HepG2 (cell line): ENCODE data around the gene CHRD. TPM values are rescaled to one million over a fixed set of nuclear protein-coding genes. Genes with fewer than 3 reads are reported as not detected.

Experiments used
- ARID2 ChIP-seq: sonication (generic); formaldehyde crosslinking; IDR thresholded peaks from 2 replicates; pipeline ENCODE4 v1.8.1; 2022; ENCODE audit warnings: mild to moderate bottlenecking, missing genetic modification reagents, borderline replicate concordance
- ARNTL ChIP-seq: sonication (generic); formaldehyde crosslinking; IDR thresholded peaks from 2 replicates; pipeline ENCODE4 v1.4.0; 2020; ENCODE audit warnings: mild to moderate bottlenecking, missing genetic modification reagents
- ATAD3A ChIP-seq: sonication (generic); formaldehyde crosslinking; IDR thresholded peaks from 2 replicates; pipeline ENCODE4 v1.4.0; 2020; ENCODE audit warnings: missing genetic modification reagents
- EZH2 ChIP-seq: conservative IDR thresholded peaks from 2 replicates; pipeline ENCODE4 v1.6.1; 2012; ENCODE audit warnings: mild to moderate bottlenecking, low read depth, low read length, moderate library complexity
- FUBP1 ChIP-seq: sonication (generic); formaldehyde crosslinking; IDR thresholded peaks from 2 replicates; pipeline ENCODE4 v1.5.1; 2020; ENCODE audit warnings: missing genetic modification reagents, mild to moderate bottlenecking, borderline replicate concordance
- KAT8 ChIP-seq: IDR thresholded peaks from 2 replicates; pipeline ENCODE4 v1.6.1; 2016; ENCODE audit warnings: missing genetic modification reagents, missing compliant biosample characterization
- NFE2 ChIP-seq: sonication (generic); formaldehyde crosslinking; IDR thresholded peaks from 2 replicates; pipeline ENCODE4 v1.4.0; 2020; ENCODE audit warnings: missing genetic modification reagents
- PATZ1 ChIP-seq: sonication (generic); formaldehyde crosslinking; IDR thresholded peaks from 2 replicates; pipeline ENCODE4 v1.4.0; 2020; ENCODE audit warnings: missing genetic modification reagents
- PLRG1 ChIP-seq: fragments of 450-650 bp; conservative IDR thresholded peaks from 2 replicates; pipeline ENCODE4 v1.6.1; 2016
- SNRNP70 ChIP-seq: fragments of 200-400 bp; formaldehyde crosslinking; IDR thresholded peaks from 2 replicates; pipeline ENCODE4 v1.6.1; 2017; ENCODE audit warnings: mild to moderate bottlenecking, low read depth, low read length, moderate library complexity
- SPEN ChIP-seq: sonication (generic); formaldehyde crosslinking; IDR thresholded peaks from 2 replicates; pipeline ENCODE4 v1.5.1; 2020; ENCODE audit warnings: low read depth, mild to moderate bottlenecking, missing genetic modification reagents
- TFAP4 ChIP-seq: sonication (generic); IDR thresholded peaks from 2 replicates; pipeline ENCODE4 v1.6.1; 2016; ENCODE audit warnings: low read depth, borderline replicate concordance
- XRCC5 ChIP-seq: fragments of 200-400 bp; formaldehyde crosslinking; optimal IDR thresholded peaks from 2 replicates; pipeline ENCODE3; 2017; ENCODE audit warnings: mild to moderate bottlenecking, low read length
- ZBTB4 ChIP-seq: sonication (generic); formaldehyde crosslinking; IDR thresholded peaks from 2 replicates; pipeline ENCODE4 v1.4.0; 2020; ENCODE audit warnings: missing genetic modification reagents, mild to moderate bottlenecking, borderline replicate concordance
- ZBTB7B ChIP-seq: sonication (generic); formaldehyde crosslinking; IDR thresholded peaks from 2 replicates; pipeline ENCODE4 v1.4.0; 2020; ENCODE audit warnings: missing genetic modification reagents
- ZNF20 ChIP-seq: sonication (generic); formaldehyde crosslinking; IDR thresholded peaks from 2 replicates; pipeline ENCODE4 v1.4.0; 2020; ENCODE audit warnings: mild to moderate bottlenecking, moderate library complexity, missing genetic modification reagents
- ZNF569 ChIP-seq: sonication (generic); formaldehyde crosslinking; IDR thresholded peaks from 2 replicates; pipeline ENCODE4 v1.5.0; 2020; ENCODE audit warnings: mild to moderate bottlenecking, missing genetic modification reagents, moderate library complexity, borderline replicate concordance
- ZSCAN21 ChIP-seq: sonication (generic); formaldehyde crosslinking; IDR thresholded peaks from 2 replicates; pipeline ENCODE4 v1.8.0; 2022; ENCODE audit warnings: mild to moderate bottlenecking, missing genetic modification reagents, moderate library complexity, borderline replicate concordance
- ZSCAN5A ChIP-seq: sonication (generic); formaldehyde crosslinking; IDR thresholded peaks from 2 replicates; pipeline ENCODE4 v1.8.0; 2022; ENCODE audit warnings: mild to moderate bottlenecking, missing genetic modification reagents, borderline replicate concordance
- polyA plus RNA-seq, 8 experiments: library from polyadenylated mRNA; depleted of rRNA in 3 of 8; stranded (reverse) in 7 of 8; unstranded in 1 of 8; fragments of >200 nt; fragmentation: Illumina TruSeq in 4 of 8; extraction: Trizol in 4 of 8; gene quantifications; 2 replicates each; pipeline versions ENCODE4 v1.2.1 to v1.2.3, GENCODE V29; 2011 to 2016; ENCODE audit warnings: low read depth in 4 of 8, missing spikeins in 1 of 8, mixed read lengths in 1 of 8; ENCODE audit not compliant: insufficient read depth in 1 of 8
- total RNA-seq, 5 experiments: library from RNA; depleted of rRNA; stranded (reverse); fragments of >200 nt; fragmentation: Illumina TruSeq; extraction: Trizol; gene quantifications; 2 replicates each; pipeline ENCODE4 v1.2.3, GENCODE V29; 2016; ENCODE audit warnings: low read depth in 1 of 5

CHRD gene
- total and polyA plus RNA-seq, 2 of the 13 experiments (the other 11 are each of a cell fraction or from before 2014, with no cell fraction given), result 22.2 to 35.2 TPM

GRCh38 chr3:184362668-184363546 is 16.9 kb upstream of the CHRD start (continued):
- TF ChIP-seq ZBTB7B (peak; percentile 90; the same call in 1 of the 2 replicates), NFE2 (CRISPR knock-in tag) (no peak), SNRNP70 (no peak), ATAD3A (no peak), FUBP1 (CRISPR knock-in tag) (no peak), ZNF20 (CRISPR knock-in tag) (peak; percentile 73; the same call in 1 of the 2 replicates), ZBTB4 (CRISPR knock-in tag) (no peak), PATZ1 (CRISPR knock-in tag) (peak; percentile 93), ARNTL (CRISPR knock-in tag) (0 out of 2 replicates have a peak, but pooled peaks have one; percentile 62), TFAP4 (peak; percentile 83), PLRG1 (no peak), ZSCAN21 (CRISPR knock-in tag) (peak; percentile 83), ARID2 (CRISPR knock-in tag) (peak; percentile 75; the same call in 1 of the 2 replicates), XRCC5 (peak; percentile 67), EZH2 (no peak), ZNF569 (CRISPR knock-in tag) (no peak), SPEN (peak; percentile 79), ZSCAN5A (CRISPR knock-in tag) (peak; percentile 69; the same call in 1 of the 2 replicates), KAT8 (peak; percentile 91)
